Cardiac muscle cell (in vitro differentiated cells and primary cell): ENCODE results near the gene KCNIP4. TPM values are rescaled to one million over a fixed set of nuclear protein-coding genes. Genes with fewer than 3 reads are reported as not detected.

Experiments used
- DNase-seq, 2 donors: peaks; one replicate each; pipeline versions ENCODE4 v3.0.0 to v3.0.0-alpha.2; 2010 to 2017; ENCODE audit warnings: low read depth in 1 of 2, low spot score in 1 of 2
- H3K27ac ChIP-seq: fragments of 200-600 bp; sonication (generic); 2 replicates; pipeline ENCODE4 v1.5.1; 2016
- H3K27me3 ChIP-seq: fragments of 200-600 bp; sonication (generic); 2 replicates; pipeline ENCODE4 v1.6.0; 2016; ENCODE audit warnings: control low read depth
- H3K36me3 ChIP-seq: fragments of 200-600 bp; sonication (generic); 2 replicates; pipeline ENCODE4 v1.5.1; 2016; ENCODE audit warnings: control low read depth
- H3K4me1 ChIP-seq: fragments of 200-600 bp; sonication (generic); 2 replicates; pipeline ENCODE4 v1.8.1; 2017; ENCODE audit warnings: low read depth, mild to moderate bottlenecking, mixed run types
- H3K4me3 ChIP-seq: fragments of 200-600 bp; sonication (generic); 2 replicates; pipeline ENCODE4 v1.5.1; 2016; ENCODE audit warnings: mild to moderate bottlenecking
- H3K9me3 ChIP-seq: fragments of 200-600 bp; sonication (generic); 2 replicates; pipeline ENCODE4 v1.5.1; 2017; ENCODE audit warnings: low read depth, mild to moderate bottlenecking, control low read depth
- CTCF ChIP-seq: IDR thresholded peaks from 2 replicates; pipeline ENCODE4 v1.5.1; 2012; ENCODE audit warnings: low read depth, mild to moderate bottlenecking, low read length
- polyA plus RNA-seq: library from polyadenylated mRNA; unstranded; fragments of >200 nt; fragmentation: Nextera tagmentation; extraction: Ambion mirVana; gene quantifications from 2 replicates; pipeline ENCODE4 v1.2.1, GENCODE V29; 2016
- total RNA-seq: library from RNA; depleted of rRNA; stranded (reverse); fragments of >200 nt; gene quantifications from 2 replicates; pipeline ENCODE4 v1.2.3, GENCODE V29; 2016

KCNIP4 gene
- total and polyA plus RNA-seq, 2 experiments from 2014 or later = 14.5 to 15.9 TPM

DNA sequence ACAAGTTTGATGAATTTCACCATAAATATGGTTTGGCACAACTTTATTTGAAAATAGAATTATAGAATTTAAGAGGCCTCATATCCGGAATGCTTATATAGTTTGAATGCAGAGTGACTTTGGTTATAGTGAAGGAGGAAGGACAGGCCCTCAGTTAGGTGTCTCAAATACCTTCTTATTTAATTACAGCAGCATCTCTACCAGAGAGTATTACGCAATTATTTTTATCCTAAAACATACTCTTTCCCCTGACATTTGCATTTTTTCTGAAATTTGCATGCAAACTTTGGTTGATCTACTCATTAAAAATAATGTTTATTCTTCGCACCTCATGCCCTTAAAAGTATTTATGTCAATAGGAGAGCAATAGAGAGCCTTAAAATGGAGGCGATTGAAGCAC lies 942.9 kb downstream of the KCNIP4 start:
- no peak overlapping the region for H3K4me3 ChIP-seq
- no peaks in the 10 kb centered on the region for H3K27me3 ChIP-seq
- H3K36me3 ChIP-seq = no peaks in the 10 kb centered on the region
- no peaks in the 10 kb centered on the region for H3K4me1 ChIP-seq
- no peak for TF ChIP-seq CTCF
- no peak for DNase-seq
- H3K27ac ChIP-seq = no peak overlapping the region
- H3K9me3 ChIP-seq = no peaks in the 10 kb centered on the region

DNA sequence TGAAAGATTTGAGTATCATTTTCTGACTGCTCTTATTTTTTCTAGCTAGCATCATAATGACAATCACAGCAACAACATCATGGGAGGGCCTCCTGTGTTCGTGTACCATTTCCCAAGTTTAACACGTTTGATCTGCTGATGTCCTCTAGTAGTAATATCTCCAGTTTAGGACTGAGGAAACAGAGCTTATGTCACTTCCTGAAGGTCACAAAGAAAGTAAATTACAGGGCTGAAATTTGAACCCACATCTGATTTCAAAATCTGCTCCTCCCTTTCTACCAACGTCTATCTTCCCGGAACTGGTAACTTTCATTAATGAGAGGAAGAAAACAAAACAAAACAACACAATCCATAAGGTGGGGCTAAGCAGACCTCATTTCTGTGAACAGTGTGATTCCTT lies 945.6 kb downstream of the KCNIP4 start:
- Histone ChIP-seq H3K4me1 (no peaks in the 10 kb centered on the region), H3K27me3 (no peaks in the 10 kb centered on the region), H3K27ac (no peak overlapping the region), H3K4me3 (no peak overlapping the region), H3K36me3 (no peaks in the 10 kb centered on the region), H3K9me3 (no peaks in the 10 kb centered on the region)
- DNase-seq = no peak
- TF ChIP-seq CTCF = no peak

- H3K27me3 ChIP-seq = no peaks in the 10 kb centered on the region
- no peak for DNase-seq
- no peaks in the 10 kb centered on the region for H3K36me3 ChIP-seq
- no peak overlapping the region for H3K27ac ChIP-seq
- no peak overlapping the region for H3K4me3 ChIP-seq
- no peak for TF ChIP-seq CTCF
- H3K4me1 ChIP-seq = no peaks in the 10 kb centered on the region
- no peaks in the 10 kb centered on the region for H3K9me3 ChIP-seq
These were observed 946.3 kb downstream of the KCNIP4 start for GRCh38 chr4:21002286-21002685.

DNA sequence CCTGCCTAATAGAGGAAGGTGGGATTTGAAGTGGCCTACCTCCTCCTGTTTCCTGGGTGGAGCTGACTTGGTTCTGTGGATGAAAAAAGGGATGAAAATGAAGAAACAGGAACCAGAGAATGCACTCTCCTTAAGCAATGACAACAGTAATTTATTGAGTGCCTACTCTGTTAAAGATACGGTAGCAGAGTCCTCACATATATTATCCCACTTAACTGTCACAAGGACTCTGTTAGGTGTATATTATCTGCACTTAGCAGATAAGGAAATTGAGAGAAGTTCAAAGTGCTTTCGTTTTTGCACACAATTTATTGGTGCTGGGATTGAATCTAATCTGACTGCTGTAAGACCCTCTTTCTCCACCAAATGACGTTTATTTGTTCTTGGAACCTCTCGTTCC lies 947.1 kb downstream of the KCNIP4 start:
- Histone ChIP-seq H3K4me1 (no peaks in the 10 kb centered on the region), H3K27me3 (no peaks in the 10 kb centered on the region), H3K4me3 (no peak overlapping the region), H3K9me3 (no peaks in the 10 kb centered on the region), H3K36me3 (no peaks in the 10 kb centered on the region), H3K27ac (no peak overlapping the region)
- DNase-seq = no peak
- TF ChIP-seq CTCF = no peak

DNA sequence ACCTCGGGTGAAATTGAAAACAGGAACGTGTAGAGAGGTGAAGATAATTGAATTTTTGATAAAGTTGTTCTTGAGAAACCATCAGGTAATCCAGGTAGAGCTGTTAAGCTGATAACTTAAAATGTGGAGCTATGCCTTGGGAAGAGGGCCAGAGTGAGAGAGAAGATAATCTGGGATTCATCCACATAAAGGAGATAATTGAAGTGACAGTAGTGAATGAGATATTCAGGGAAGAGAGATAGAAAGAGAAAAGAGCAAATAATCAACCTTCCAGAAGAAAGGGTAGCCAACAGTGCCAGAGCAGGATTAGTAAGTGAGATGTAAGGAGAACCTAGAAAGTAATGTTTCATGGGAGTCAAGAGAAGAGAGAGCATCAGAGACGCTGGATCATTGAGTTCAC lies 950.7 kb downstream of the KCNIP4 start:
- Histone ChIP-seq H3K36me3 (no peaks in the 10 kb centered on the region), H3K4me3 (no peak overlapping the region), H3K27me3 (no peaks in the 10 kb centered on the region), H3K4me1 (no peaks in the 10 kb centered on the region), H3K9me3 (no peaks in the 10 kb centered on the region), H3K27ac (no peak overlapping the region)
- DNase-seq = no peak
- no peak for TF ChIP-seq CTCF

DNA sequence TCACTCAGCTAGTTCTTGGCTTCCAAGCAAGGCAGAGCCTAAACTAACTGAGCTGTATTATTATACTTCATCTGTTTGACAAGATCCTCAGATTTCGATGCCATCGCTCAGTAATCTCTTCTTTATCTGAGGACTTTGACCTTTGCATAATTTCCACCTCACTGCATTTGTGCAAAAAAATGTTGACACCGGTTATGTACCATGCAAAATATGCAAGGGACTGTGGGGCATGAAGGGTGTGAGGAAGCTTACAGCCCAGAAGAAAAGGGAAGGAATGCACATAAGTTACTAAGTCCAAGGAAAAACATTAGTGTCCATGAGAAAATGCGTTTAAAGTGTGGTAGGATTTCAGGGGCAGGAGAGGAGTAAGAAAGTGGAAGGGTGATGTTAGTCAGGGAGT lies 953.0 kb downstream of the KCNIP4 start:
- no peaks in the 10 kb centered on the region for H3K4me1 ChIP-seq
- no peaks in the 10 kb centered on the region for H3K36me3 ChIP-seq
- no peak overlapping the region for H3K27ac ChIP-seq
- TF ChIP-seq CTCF = no peak
- no peaks in the 10 kb centered on the region for H3K27me3 ChIP-seq
- no peak overlapping the region for H3K4me3 ChIP-seq
- H3K9me3 ChIP-seq = no peaks in the 10 kb centered on the region
- no peak for DNase-seq
